ENCODE measurements around the gene MGRN1.

GRCh38 chr16:4652561-4652960, 27.9 kb downstream of the MGRN1 start:
- TF ChIP-seq ZNF175 (tag by site-specific recombination; IDR thresholded peaks at IDR 0.05), result no peak
- TF ChIP-seq ZNF639 (tag by site-specific recombination; IDR thresholded peaks at IDR 0.05), result no peak
- TF ChIP-seq BCL6B (tag by site-specific recombination; IDR thresholded peaks at IDR 0.05), result no peak
- TF ChIP-seq CTCF (tag by site-specific recombination; IDR thresholded peaks at IDR 0.05), result no peak
- TF ChIP-seq ZNF843 (tag by site-specific recombination; IDR thresholded peaks at IDR 0.05), result no peak
- no peak for TF ChIP-seq ZNF211 (tag by site-specific recombination; IDR thresholded peaks at IDR 0.05; ENCODE audit: low read depth)
- TF ChIP-seq ATF2 (tag by site-specific recombination; IDR thresholded peaks at IDR 0.05; ENCODE audit: low read depth), result no peak
- no peak for TF ChIP-seq ZBTB49 (tag by site-specific recombination; IDR thresholded peaks at IDR 0.05; ENCODE audit: low read depth)
- no peak for TF ChIP-seq TRIM28 (IDR thresholded peaks at IDR 0.05; ENCODE audit: borderline replicate concordance, low read length)
- no peak for TF ChIP-seq ZNF24 (tag by site-specific recombination; IDR thresholded peaks at IDR 0.05)
- no peak for TF ChIP-seq ZNF10 (tag by site-specific recombination; IDR thresholded peaks at IDR 0.05)
- TF ChIP-seq REST (tag by site-specific recombination; IDR thresholded peaks at IDR 0.05), result no peak
- TF ChIP-seq ZNF571 (tag by site-specific recombination; IDR thresholded peaks at IDR 0.05), result no peak
